Esophagus muscularis mucosa (tissue), 4 donors: ENCODE data around the gene CD163.

ENCODE experiments used
- CTCF ChIP-seq, 3 experiments: fragments of 200-600 bp in 2 of 3; fragments of 450-650 bp in 1 of 3; sonication (generic) in 2 of 3; IDR thresholded peaks; one replicate each; pipeline ENCODE4 v1.5.1; 2017 to 2019; ENCODE audit warnings: antibody characterized with exemption in 3 of 3, mild to moderate bottlenecking in 2 of 3, moderate library complexity in 1 of 3
- EP300 ChIP-seq: sonication (generic); formaldehyde crosslinking; IDR thresholded peaks from one replicate; pipeline ENCODE4 v1.6.1; 2017; ENCODE audit warnings: antibody characterized with exemption
- POLR2A ChIP-seq: fragments of 450-650 bp; IDR thresholded peaks from one replicate; pipeline ENCODE4 v1.6.1; 2017; ENCODE audit warnings: antibody characterized with exemption, moderate library complexity, mild to moderate bottlenecking, low read depth
- POLR2AphosphoS5 ChIP-seq, 2 donors: sonication (generic); formaldehyde crosslinking; IDR thresholded peaks; one replicate each; pipeline ENCODE4 v1.6.1; 2017; ENCODE audit warnings: antibody characterized with exemption in 2 of 2

GRCh38 chr12:7502612-7503011 is 965 bp downstream of the CD163 start:
- TF ChIP-seq EP300 (no peak), CTCF (IDR thresholded peaks at IDR 0.05) (no peak), POLR2A (no peak), POLR2AphosphoS5 (IDR thresholded peaks at IDR 0.05) (no peak)
